ENCODE data around the gene ADAMTS8.
"Not testable (repeated sequence)": the region's sequence is repeated elsewhere in the genome, so short reads cannot be mapped to it uniquely, and the experiment has no call there.

The ADAMTS8 gene

DNA sequence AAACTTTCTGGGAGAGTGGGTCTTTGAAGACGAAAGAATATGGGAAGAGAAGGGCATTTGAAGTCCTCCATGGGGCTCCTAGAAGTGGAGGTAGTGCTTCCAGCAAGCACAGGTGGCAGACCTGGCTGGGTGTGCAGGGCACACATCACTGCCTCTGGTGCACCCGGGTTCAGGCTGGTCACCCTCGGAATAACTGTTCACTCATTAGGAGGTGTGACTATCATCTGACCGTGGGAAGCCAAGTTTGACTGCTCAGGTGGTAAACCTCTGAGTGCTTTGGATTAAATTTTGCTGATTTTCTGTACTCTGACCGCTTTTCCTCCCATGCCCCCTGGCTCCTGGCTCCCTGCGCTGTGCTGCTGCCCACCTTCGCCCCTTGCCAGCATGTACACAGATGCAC, 31.1 kb upstream of the ADAMTS8 start:
- no peak for DNase-seq

GRCh38 chr11:130458410-130458729, 30.0 kb upstream of the ADAMTS8 start:
- no peak for DNase-seq

- no peak for DNase-seq
Observed at GRCh38 chr11:130457623-130458409, 29.4 kb upstream of the ADAMTS8 start.

- no peak for DNase-seq
Observed at GRCh38 chr11:130456286-130456685, 27.9 kb upstream of the ADAMTS8 start.

DNA sequence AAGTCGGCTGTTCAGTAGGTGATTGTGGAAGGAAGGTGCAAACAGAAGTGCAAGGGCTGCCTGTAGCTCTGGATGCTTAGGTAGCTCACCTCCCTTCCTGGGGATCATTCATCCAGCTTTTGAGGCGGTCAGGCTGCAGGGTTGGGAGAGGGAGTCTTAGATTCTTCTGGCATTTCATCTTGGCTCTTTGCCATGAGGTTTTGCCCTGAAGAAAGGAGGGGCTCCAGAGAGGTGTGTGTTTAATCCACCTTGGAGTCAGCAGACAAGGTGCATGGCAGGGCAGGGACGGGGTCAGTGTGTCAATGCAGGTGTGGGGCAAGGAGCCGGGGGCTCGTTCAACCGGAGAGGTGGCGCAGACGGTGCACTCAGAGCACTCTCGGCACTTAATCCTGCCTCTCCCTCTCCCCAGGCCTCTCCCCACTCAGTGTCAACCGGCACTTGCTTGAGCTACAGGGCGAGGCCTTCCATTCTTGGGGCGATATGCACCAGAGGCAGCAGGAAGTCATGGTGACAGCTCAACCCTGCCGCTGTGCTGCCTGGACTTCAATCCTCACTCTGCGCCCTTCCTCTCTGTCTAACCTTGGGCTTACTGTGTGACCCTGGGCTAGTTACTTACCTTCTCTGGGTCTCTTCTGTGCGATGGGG, 27.2 kb upstream of the ADAMTS8 start:
- DNase-seq, result no peak

GRCh38 chr11:130454491-130455252, 26.3 kb upstream of the ADAMTS8 start:
- DNase-seq, result no peak

DNA sequence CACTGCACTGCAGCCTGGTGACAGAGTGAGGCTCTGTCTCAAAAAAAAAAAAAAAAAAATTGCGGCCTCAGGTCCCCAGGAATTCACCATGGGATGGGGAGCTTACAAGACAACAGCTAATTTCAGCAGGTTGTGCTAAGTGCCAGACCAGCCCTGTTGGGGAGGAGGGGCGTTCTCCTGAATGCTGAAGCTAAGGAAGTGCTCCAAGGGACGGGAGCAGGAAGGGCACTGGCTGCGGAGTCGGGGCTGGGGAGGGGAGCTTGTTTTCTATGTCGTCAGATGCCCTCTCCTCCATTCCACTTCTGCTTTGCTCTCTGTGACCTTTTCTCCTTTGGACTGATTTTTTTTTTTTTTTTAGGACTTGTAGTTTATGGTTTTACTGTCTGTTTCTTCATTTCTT, 24.5 kb upstream of the ADAMTS8 start:
- DNase-seq, result no peak

DNA sequence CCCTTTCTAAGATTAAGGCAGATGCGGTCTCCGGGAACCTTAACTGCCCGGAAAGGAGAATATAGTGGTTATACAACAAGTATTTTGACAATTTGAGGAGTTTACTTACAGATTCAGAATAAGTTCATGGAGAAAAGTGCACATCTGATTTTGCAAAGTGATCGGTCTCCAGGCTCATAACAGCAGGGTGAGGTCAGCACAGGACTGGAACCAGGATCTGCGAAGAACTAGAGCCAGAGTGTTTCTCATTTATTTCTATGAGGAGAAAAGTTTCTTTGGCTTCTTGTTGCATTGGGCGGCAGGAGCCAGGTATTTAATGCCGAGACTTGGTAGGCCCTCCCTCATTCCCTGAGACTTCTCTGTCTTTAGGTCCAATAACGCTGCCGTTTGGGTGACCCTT, 23.8 kb upstream of the ADAMTS8 start:
- no peak for DNase-seq

DNA sequence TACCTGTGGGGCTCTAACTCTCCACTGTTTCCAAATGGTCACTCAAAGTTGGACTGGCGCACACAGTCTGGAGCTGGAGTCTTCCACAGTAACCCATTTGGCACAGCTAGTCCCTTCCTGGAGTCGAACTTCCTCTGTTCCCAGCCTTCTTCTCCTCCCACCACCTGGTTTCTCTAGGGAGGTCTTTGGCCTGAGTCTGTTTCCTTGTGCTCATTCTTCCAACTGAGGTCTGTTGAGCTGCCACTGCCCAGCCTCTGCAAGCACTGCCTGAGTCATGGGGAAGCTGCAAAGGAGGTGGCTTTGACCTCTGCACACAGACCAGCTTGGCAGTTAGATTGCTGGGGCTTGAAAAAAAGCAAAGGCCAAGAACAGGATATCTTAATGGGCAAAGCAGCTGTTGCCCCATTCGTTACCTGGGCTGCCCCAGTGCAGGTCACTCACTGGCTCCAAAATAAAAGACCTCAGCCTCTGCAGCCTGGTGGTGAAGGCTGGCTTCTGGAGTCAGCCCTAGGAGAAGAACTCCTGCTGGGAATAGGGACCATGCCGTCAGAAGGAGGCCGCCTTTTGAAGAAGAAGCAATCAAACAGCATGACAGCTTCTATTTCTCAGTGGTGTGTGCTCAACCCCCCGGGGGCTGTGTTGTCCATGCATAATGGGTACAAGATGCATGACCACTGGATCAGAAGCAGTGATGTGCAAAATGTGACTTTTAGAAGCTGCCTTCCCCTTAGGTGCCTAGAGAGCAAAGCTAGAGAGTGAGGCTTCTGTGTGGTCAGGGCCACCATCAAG, 23.0 kb upstream of the ADAMTS8 start:
- DNase-seq, result no peak

DNA sequence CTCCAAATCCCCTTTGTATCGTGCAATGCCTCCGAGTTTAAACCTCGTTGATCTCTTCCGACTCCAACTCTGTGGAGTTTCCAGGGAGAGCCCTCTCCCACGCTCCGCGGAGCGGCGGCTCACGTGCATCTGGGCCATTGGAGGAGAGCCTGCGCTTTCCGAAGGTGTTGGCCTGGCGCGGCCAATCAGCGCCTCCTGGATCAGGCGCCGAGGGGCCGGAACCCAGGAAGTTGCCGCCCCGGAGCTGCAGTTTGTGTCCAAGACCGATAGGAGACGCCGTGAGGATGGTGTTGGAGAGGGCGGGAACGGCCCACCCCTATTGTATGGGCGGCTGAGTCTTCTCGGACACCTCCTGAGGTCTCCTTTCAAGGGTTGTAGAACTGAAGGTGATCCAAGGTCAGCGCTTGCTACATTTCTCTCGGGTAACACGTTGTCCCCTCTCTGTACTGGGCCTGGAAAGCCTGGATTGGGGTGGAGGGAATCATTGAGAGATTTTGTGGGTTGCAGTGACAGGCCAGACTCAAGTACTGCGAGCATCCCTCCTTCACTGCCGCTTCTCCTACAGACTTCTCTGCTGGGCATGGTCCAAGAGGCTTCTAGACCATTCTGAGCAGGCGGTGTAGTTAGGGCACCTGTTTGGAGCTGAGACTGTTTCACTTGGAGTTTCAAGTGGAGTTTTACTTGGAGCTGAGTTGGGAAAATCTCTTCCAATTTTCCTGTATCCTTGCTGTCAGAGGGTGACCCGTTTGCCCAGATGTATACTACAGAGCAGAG, 21.8 kb upstream of the ADAMTS8 start:
- no peak for DNase-seq

GRCh38 chr11:130449310-130449990, 21.0 kb upstream of the ADAMTS8 start:
- no peak for DNase-seq

- no peak for DNase-seq
Observed at GRCh38 chr11:130448416-130449309, 20.3 kb upstream of the ADAMTS8 start, which contains the start of gene ADAMTS15. Gene ADAMTS15 (plus strand): TSS chr11:130448645. CDS start chr11:130448974, 329 bp downstream.

DNA sequence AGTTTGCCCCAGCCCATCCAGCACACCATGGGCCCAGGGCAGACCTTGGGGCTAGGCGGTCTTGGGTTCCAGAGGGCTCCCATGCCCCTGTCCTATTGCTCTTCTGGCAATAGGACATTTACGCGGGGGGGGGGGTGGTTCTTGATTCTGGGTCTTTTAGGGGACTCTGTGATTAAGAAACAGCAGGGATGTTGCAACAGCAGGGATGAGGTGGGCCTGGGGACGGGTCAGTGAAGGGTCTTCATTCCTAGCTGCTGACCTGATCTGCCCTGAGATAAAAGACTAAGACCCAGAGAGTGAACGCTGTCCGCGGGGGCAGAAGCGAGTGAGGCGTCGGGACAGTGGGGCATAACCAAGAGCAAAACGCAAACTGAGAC, 19.6 kb upstream of the ADAMTS8 start:
- no peak for DNase-seq

DNA sequence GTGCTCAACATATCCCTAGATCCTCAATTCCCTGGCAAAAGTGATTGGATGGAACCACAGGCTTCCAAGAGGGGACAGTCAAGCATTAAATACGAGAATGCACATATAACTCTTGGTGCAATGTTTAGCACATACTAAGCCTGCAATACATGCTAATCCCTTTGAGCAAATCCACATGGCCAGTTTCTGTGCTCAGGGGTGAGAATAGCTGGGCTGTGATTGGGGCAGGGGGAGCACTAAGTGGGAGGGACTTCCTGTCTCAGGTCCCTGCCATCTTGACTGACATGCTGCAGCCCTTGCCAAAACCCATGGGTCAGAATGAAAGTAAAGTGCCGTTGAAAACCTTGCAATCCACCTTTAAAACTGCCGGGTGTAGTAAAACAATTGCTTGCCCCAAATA, 17.4 kb upstream of the ADAMTS8 start:
- DNase-seq, result no peak

GRCh38 chr11:130442737-130443136, 14.3 kb upstream of the ADAMTS8 start:
- DNase-seq, result no peak

DNA sequence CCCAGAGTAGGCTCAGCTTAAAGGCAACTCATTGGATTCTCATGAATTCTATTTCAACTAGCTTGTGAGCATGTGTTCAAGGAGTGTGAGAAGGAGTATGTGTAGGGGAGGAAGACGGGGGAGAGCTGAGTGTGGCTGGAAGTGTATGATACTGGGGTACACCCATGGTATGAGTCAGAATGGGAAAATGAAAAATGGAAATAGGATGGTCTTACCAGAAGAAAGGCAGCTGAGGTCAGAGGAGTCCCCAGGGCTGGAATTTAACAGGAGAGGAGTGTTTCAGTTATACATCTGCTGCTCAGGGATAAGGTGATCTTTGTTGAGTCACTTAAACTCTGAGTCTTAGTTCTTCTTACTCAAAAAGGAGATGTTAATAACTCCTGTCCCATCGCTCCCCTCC, 13.3 kb upstream of the ADAMTS8 start:
- DNase-seq, result no peak

DNA sequence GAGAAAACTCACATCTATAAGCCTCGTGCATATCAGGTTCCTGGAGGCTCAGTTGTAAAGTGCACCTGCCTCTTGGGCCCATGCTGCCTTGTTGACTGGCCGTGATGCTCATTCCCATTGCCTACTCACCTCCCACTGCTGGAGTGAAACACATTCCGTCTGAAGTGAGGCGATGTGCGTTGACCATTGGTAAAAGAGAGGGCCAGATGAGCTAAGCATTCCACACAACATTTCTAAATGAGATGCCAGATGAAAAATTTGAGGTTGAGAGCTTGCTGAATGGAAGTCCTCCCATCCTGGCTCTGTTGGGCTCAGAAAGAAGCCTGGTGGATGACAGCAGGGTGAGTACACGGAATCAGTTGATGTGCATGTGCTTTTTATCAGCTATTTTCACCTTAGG, 11.5 kb upstream of the ADAMTS8 start:
- no peak for DNase-seq

GRCh38 chr11:130439160-130439519, 10.7 kb upstream of the ADAMTS8 start:
- no peak for DNase-seq

DNA sequence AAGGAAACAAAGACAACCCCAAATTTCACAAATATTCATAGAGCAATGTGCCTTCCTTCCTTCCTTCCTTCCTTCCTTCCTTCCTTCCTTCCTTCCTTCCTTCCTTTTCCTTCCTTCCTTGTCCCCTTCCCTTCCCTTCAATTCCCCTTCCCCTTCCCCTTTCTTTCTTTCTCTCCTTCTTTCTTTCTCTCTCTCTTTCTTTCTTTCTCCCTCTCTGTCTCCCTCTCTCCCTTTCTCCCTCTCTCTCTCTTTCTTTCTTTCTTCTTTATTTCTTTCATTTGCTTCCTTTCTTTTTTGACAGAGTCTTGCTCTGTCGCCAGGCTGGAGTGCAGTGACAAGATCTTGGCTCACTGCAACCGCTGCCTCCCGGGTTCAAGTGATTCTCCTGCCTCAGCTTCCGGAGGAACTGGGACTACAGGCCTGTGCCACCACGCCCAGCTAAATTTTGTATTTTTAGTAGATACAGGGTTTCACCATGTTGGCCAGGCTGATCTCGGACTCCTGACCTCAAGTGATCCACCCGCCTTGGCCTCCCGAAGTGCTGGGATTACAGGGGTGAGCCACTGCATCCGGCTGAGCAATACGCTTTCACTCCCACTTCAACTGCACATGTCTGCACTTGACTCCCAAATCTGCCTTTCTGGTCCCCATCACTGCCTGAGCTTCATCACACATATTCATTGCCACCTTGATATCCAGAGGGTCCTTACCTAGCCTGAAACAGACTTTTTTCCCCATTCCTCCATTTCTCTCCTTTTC, 10.2 kb upstream of the ADAMTS8 start:
- not testable (repeated sequence) for DNase-seq

DNA sequence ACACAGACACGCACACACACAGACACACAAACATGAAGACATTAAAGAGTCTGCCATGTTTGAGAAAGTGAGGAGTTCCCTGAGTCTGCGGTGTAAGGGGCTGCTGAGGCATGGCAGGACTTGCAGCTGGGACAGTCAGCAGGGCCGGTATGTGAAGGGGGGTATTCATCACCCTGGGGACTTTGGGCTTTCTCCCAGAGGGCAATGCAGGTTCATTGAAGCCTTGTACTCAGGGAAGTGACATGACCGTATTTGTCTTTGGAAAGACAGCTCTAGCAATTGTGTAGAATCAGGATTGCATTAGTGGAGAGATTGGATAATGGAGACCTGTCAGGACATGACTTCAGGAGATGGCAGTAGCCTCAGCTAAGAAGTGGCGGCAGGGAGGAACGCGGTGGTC, 9.4 kb upstream of the ADAMTS8 start:
- no peak for DNase-seq

All from bone marrow (tissue), 2 donors.